Femur (tissue), 1 donor: ENCODE data around the gene AFTPH.

ENCODE experiments used
- DNase-seq: peaks from one replicate; pipeline ENCODE4 v3.0.0-alpha.2; 2017

AFTPH gene

GRCh38 chr2:64542071-64543007, 18.2 kb downstream of the AFTPH start:
- no peak for DNase-seq

GRCh38 chr2:64543008-64543697, 19.0 kb downstream of the AFTPH start:
- DNase-seq: no peak

- DNase-seq: no peak
Measured at GRCh38 chr2:64548761-64549160, 24.6 kb downstream of the AFTPH start.

GRCh38 chr2:64550042-64550441, 25.9 kb downstream of the AFTPH start:
- DNase-seq: no peak

- DNase-seq: no peak
Measured at GRCh38 chr2:64551851-64552250, 27.7 kb downstream of the AFTPH start.

GRCh38 chr2:64554117-64554516, 30.0 kb downstream of the AFTPH start:
- no peak for DNase-seq

GRCh38 chr2:64558445-64559081, 34.4 kb downstream of the AFTPH start:
- no peak for DNase-seq

GRCh38 chr2:64562148-64562784, 38.1 kb downstream of the AFTPH start:
- DNase-seq: no peak

- DNase-seq: no peak
Measured at GRCh38 chr2:64563436-64563938, 39.4 kb downstream of the AFTPH start.

- DNase-seq: no peak
Measured at GRCh38 chr2:64565949-64566710, 42.0 kb downstream of the AFTPH start.

GRCh38 chr2:64567473-64567872, 43.3 kb downstream of the AFTPH start:
- DNase-seq: no peak

- DNase-seq: no peak
Measured at GRCh38 chr2:64568836-64569235, 44.7 kb downstream of the AFTPH start.

GRCh38 chr2:64574871-64575270, 50.7 kb downstream of the AFTPH start:
- no peak for DNase-seq

- no peak for DNase-seq
Measured at GRCh38 chr2:64581018-64581417, 56.9 kb downstream of the AFTPH start.

- DNase-seq: no peak
Measured at GRCh38 chr2:64581777-64582539, 57.8 kb downstream of the AFTPH start.

GRCh38 chr2:64582774-64583340, 58.7 kb downstream of the AFTPH start:
- no peak for DNase-seq

- no peak for DNase-seq
Measured at GRCh38 chr2:64586054-64586453, 61.9 kb downstream of the AFTPH start.

- no peak for DNase-seq
Measured at GRCh38 chr2:64586883-64587481, 62.9 kb downstream of the AFTPH start.

- DNase-seq: no peak
Measured at GRCh38 chr2:64587561-64587960, 63.4 kb downstream of the AFTPH start.

GRCh38 chr2:64591188-64591587, 67.1 kb downstream of the AFTPH start:
- DNase-seq: no peak
